GM21367 (cell line): ENCODE data around the gene COMMD6.
"Not testable (repeated sequence)": the region's sequence is repeated elsewhere in the genome, so short reads cannot be mapped to it uniquely, and the experiment has no call there.

Source experiments
- ATAC-seq: cut with Tn5 transposase; IDR thresholded peaks from one replicate; pipeline ENCODE4 v1.9.1; 2021; ENCODE audit not compliant: unreplicated experiment

Gene COMMD6

GRCh38 chr13:75537401-75538365 lies at the start of gene COMMD6:
Gene COMMD6, minus strand, starts transcription at chr13:75537841. Its CDS starts 36 bp downstream, at chr13:75537805.
- peak; percentile 97 for ATAC-seq

GRCh38 chr13:75585153-75585552 lies 47.5 kb upstream of the COMMD6 start:
- ATAC-seq = no peak

- no peak for ATAC-seq
Measured at GRCh38 chr13:75583091-75583490, 45.5 kb upstream of the COMMD6 start.

- no peak for ATAC-seq
Measured at GRCh38 chr13:75581874-75582640, 44.4 kb upstream of the COMMD6 start.

GRCh38 chr13:75579529-75579928 lies 41.9 kb upstream of the COMMD6 start:
- ATAC-seq = peak; percentile 51

GRCh38 chr13:75569576-75569975 lies 31.9 kb upstream of the COMMD6 start:
- ATAC-seq = no peak

GRCh38 chr13:75566658-75567057 lies 29.0 kb upstream of the COMMD6 start:
- ATAC-seq = no peak

- ATAC-seq = no peak
Measured at GRCh38 chr13:75558145-75558840, 20.7 kb upstream of the COMMD6 start.

- ATAC-seq = no peak
Measured at GRCh38 chr13:75556961-75557360, 19.3 kb upstream of the COMMD6 start.

GRCh38 chr13:75555836-75556235 lies 18.2 kb upstream of the COMMD6 start:
- no peak for ATAC-seq

GRCh38 chr13:75554981-75555380 lies 17.3 kb upstream of the COMMD6 start:
- ATAC-seq = no peak

GRCh38 chr13:75554464-75554863 lies 16.8 kb upstream of the COMMD6 start:
- no peak for ATAC-seq

GRCh38 chr13:75550159-75550567 lies 12.5 kb upstream of the COMMD6 start:
- ATAC-seq = peak; percentile 3

- peak; percentile 98 for ATAC-seq
Measured at GRCh38 chr13:75549262-75550158, 11.9 kb upstream of the COMMD6 start, which contains the start of gene UCHL3. Gene UCHL3, plus strand, starts transcription at chr13:75549791. Its CDS starts 30 bp downstream, at chr13:75549821.

GRCh38 chr13:75547917-75548316 lies 10.3 kb upstream of the COMMD6 start:
- no peak for ATAC-seq

- ATAC-seq = not testable (repeated sequence)
Measured at GRCh38 chr13:75545386-75545785, 7.7 kb upstream of the COMMD6 start.

- ATAC-seq = no peak
Measured at GRCh38 chr13:75544681-75545330, 7.2 kb upstream of the COMMD6 start.

GRCh38 chr13:75541961-75542360 lies 4.3 kb upstream of the COMMD6 start:
- ATAC-seq = no peak

- ATAC-seq = no peak
Measured at GRCh38 chr13:75541287-75541686, 3.6 kb upstream of the COMMD6 start.

- no peak for ATAC-seq
Measured at GRCh38 chr13:75533861-75534260, 3.8 kb downstream of the COMMD6 start.
